Measurements from ENCODE around the gene CEMIP2. TPM values are rescaled to one million over a fixed set of nuclear protein-coding genes. Genes with fewer than 3 reads are reported as not detected.

Gene CEMIP2
- polyA plus RNA-seq, 3 donors = 11.6 to 58.7 (median 21.4) TPM

DNA sequence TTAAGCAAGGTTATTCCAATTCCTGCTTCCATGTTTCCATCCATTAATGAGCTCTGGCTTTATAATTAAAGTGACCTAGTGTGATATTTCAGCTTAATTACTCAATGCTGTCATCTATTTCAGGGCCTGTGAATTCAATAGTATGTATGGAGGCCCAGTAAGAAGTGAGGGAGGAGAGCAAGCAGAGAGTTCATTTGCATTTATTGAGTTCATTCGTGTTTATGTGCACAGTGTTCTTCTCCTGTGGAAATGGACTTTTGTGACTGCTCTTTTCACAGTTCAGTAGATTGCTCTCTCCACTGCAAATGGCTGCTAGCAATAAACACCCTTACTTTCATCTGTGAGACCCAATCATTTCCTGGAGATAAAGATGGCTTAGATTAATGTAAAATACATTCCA lies 130.9 kb downstream of the CEMIP2 start:
- no peaks in the 10 kb centered on the region for H3K36me3 Mint-ChIP-seq
- no peak for DNase-seq
- intact Hi-C loops (cut with micrococcal nuclease) = no loop called here
- peaks cover 22 to 38% of the 10 kb centered on the region in 2 donors for H3K4me1 ChIP-seq (ENCODE audit: control insufficient read depth in 1 of 2, insufficient read depth in 2 of 2, low read length in 2 of 2)
- peaks cover 0 to 3% (median 0%) of the 10 kb centered on the region in 7 donors for H3K9me3 Mint-ChIP-seq
- no CpG with 5 or more reads among the region's 1 CpG for WGBS (ENCODE audit: insufficient coverage)
- H4K20me1 ChIP-seq (ENCODE audit: insufficient read depth, low read length) = no peaks in the 10 kb centered on the region
- peaks cover 30% of the 10 kb centered on the region for H3K4me1 Mint-ChIP-seq
- H3K4me2 ChIP-seq (replicated peaks; ENCODE audit: extremely low read depth, low read length, poor library complexity, severe bottlenecking) = no peak overlapping the region
- H3K27ac Mint-ChIP-seq = peak overlapping the region in 1 of 7 donors; percentile 23
- peaks cover 0 to 6% (median 2%) of the 10 kb centered on the region in 3 donors for H3K27me3 Mint-ChIP-seq (ENCODE audit: low read depth in 3 of 3)
- H3K36me3 ChIP-seq (replicated peaks in 1 of 2; ENCODE audit: control insufficient read depth in 1 of 2, insufficient read depth in 2 of 2, low read length in 2 of 2) = no peaks in the 10 kb centered on the region
- no peak overlapping the region for H3K27ac ChIP-seq (ENCODE audit: low read depth in 1 of 2, low read length in 2 of 2)
- H3K9ac ChIP-seq (ENCODE audit: insufficient read depth, low read length, poor library complexity, severe bottlenecking) = no peak overlapping the region
- TF ChIP-seq, protein P1, sequence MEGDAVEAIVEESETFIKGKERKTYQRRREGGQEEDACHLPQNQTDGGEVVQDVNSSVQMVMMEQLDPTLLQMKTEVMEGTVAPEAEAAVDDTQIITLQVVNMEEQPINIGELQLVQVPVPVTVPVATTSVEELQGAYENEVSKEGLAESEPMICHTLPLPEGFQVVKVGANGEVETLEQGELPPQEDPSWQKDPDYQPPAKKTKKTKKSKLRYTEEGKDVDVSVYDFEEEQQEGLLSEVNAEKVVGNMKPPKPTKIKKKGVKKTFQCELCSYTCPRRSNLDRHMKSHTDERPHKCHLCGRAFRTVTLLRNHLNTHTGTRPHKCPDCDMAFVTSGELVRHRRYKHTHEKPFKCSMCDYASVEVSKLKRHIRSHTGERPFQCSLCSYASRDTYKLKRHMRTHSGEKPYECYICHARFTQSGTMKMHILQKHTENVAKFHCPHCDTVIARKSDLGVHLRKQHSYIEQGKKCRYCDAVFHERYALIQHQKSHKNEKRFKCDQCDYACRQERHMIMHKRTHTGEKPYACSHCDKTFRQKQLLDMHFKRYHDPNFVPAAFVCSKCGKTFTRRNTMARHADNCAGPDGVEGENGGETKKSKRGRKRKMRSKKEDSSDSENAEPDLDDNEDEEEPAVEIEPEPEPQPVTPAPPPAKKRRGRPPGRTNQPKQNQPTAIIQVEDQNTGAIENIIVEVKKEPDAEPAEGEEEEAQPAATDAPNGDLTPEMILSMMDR (IDR thresholded peaks at IDR 0.05) = no peak
- H3K4me3 ChIP-seq (replicated peaks in 1 of 3; ENCODE audit: low read depth in 2 of 3, low read length in 3 of 3) = no peak overlapping the region
- H3K4me3 Mint-ChIP-seq = no peak overlapping the region
- no peak overlapping the region for H2AFZ ChIP-seq (ENCODE audit: insufficient read depth, low read depth, low read length, poor library complexity, severe bottlenecking)
- no peaks in the 10 kb centered on the region for H3K9me3 ChIP-seq (replicated peaks in 1 of 2; ENCODE audit: control insufficient read depth in 1 of 2, insufficient read depth in 1 of 2, low read length in 2 of 2)
- H3K79me2 ChIP-seq (ENCODE audit: insufficient read depth, low read length) = no peaks in the 10 kb centered on the region
- no peaks in the 10 kb centered on the region for H3K27me3 ChIP-seq (ENCODE audit: control insufficient read depth in 2 of 2, insufficient read depth in 2 of 2, low read length in 2 of 2)

DNA sequence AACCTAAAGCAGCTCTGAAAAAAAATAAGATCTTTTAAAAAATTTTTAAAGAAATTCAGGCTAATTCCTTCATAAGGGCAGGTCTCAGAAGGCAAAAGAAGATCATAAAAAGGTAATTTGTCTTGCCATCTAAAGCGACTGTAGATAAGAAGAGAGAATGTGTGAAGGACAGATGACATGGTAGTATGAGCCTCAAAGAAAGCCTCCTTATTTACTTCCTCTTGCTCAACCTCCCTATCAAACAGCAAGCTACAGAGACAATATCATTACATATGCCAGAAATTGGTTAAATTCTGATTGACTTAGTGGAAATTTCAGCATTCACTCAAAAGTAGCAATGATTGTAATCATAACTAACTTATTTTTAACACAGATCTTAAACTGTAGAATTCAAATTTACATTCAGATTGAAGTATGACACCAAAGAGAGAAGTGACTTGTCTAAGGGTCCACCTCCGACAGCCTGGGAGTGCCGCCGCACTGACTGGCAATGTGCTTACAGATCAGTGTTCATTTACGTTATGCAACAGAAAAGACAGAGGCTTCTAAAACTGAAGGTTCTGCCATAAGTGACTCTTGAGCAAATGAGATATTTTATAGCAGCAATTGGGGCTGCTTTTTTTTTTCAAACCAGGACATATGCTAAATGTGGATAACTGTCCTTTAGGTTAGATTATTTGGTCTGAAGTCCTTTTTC lies 132.0 kb downstream of the CEMIP2 start:
- Mint-ChIP-seq H3K27ac (peak overlapping the region in 1 of 7 donors; percentile 36), H3K4me1 (peaks cover 31% of the 10 kb centered on the region)
- no peak overlapping the region for H2AFZ ChIP-seq (ENCODE audit: insufficient read depth, low read depth, low read length, poor library complexity, severe bottlenecking)

More for the DNA sequence above, 132.0 kb downstream of the CEMIP2 start:
- TF ChIP-seq, protein P1 (IDR thresholded peaks at IDR 0.05) = no peak
- Mint-ChIP-seq H3K27me3 (ENCODE audit: low read depth in 3 of 3) (peaks cover 0 to 6% (median 2%) of the 10 kb centered on the region in 3 donors), H3K9me3 (peaks cover 0 to 3% (median 0%) of the 10 kb centered on the region in 7 donors), H3K4me3 (no peak overlapping the region), H3K36me3 (no peaks in the 10 kb centered on the region)
- Histone ChIP-seq H3K4me3 (replicated peaks in 1 of 3; ENCODE audit: low read depth in 2 of 3, low read length in 3 of 3) (no peak overlapping the region), H3K9ac (ENCODE audit: insufficient read depth, low read length, poor library complexity, severe bottlenecking) (no peak overlapping the region), H4K20me1 (ENCODE audit: insufficient read depth, low read length) (no peaks in the 10 kb centered on the region), H3K4me1 (ENCODE audit: control insufficient read depth in 1 of 2, insufficient read depth in 2 of 2, low read length in 2 of 2) (peaks cover 17 to 32% of the 10 kb centered on the region in 2 donors), H3K79me2 (ENCODE audit: insufficient read depth, low read length) (no peaks in the 10 kb centered on the region), H3K27me3 (ENCODE audit: control insufficient read depth in 2 of 2, insufficient read depth in 2 of 2, low read length in 2 of 2) (no peaks in the 10 kb centered on the region), H3K36me3 (replicated peaks in 1 of 2; ENCODE audit: control insufficient read depth in 1 of 2, insufficient read depth in 2 of 2, low read length in 2 of 2) (no peaks in the 10 kb centered on the region), H3K9me3 (replicated peaks in 1 of 2; ENCODE audit: control insufficient read depth in 1 of 2, insufficient read depth in 1 of 2, low read length in 2 of 2) (no peaks in the 10 kb centered on the region), H3K27ac (ENCODE audit: low read depth in 1 of 2, low read length in 2 of 2) (no peak overlapping the region), H3K4me2 (replicated peaks; ENCODE audit: extremely low read depth, low read length, poor library complexity, severe bottlenecking) (no peak overlapping the region)
- WGBS (ENCODE audit: insufficient coverage) = 68% methylated on average over 3 of the region's 5 CpGs
- intact Hi-C loops (cut with micrococcal nuclease) = no loop called here
- DNase-seq = no peak
